HEK293 (cell line): Measurements from ENCODE around the gene ANAPC2.

Experiments
- CTCF ChIP-seq: fragments of 450-650 bp; formaldehyde crosslinking; IDR thresholded peaks from 2 replicates; pipeline ENCODE4 v1.5.1; 2016; ENCODE audit warnings: missing biosample characterization, missing genetic modification characterization
- HOXC10 ChIP-seq: sonication (generic); formaldehyde crosslinking; IDR thresholded peaks from 2 replicates; pipeline ENCODE4 v1.8.1; 2023; ENCODE audit warnings: mild to moderate bottlenecking, missing genetic modification reagents
- SP2 ChIP-seq: fragments of 450-650 bp; formaldehyde crosslinking; IDR thresholded peaks from 2 replicates; pipeline ENCODE4 v1.5.1; 2016; ENCODE audit warnings: missing biosample characterization, missing genetic modification characterization
- TF ChIP-seq, protein P1 (sequence below): fragments of 450-650 bp; formaldehyde crosslinking; IDR thresholded peaks from 2 replicates; pipeline ENCODE4 v1.5.1; 2016; ENCODE audit warnings: missing biosample characterization, missing genetic modification characterization, borderline replicate concordance

GRCh38 chr9:137145731-137146526 lies 42.4 kb downstream of the ANAPC2 start:
- TF ChIP-seq HOXC10 (no peak), CTCF (tag by site-specific recombination) (no peak), SP2 (no peak)
- TF ChIP-seq, protein P1, sequence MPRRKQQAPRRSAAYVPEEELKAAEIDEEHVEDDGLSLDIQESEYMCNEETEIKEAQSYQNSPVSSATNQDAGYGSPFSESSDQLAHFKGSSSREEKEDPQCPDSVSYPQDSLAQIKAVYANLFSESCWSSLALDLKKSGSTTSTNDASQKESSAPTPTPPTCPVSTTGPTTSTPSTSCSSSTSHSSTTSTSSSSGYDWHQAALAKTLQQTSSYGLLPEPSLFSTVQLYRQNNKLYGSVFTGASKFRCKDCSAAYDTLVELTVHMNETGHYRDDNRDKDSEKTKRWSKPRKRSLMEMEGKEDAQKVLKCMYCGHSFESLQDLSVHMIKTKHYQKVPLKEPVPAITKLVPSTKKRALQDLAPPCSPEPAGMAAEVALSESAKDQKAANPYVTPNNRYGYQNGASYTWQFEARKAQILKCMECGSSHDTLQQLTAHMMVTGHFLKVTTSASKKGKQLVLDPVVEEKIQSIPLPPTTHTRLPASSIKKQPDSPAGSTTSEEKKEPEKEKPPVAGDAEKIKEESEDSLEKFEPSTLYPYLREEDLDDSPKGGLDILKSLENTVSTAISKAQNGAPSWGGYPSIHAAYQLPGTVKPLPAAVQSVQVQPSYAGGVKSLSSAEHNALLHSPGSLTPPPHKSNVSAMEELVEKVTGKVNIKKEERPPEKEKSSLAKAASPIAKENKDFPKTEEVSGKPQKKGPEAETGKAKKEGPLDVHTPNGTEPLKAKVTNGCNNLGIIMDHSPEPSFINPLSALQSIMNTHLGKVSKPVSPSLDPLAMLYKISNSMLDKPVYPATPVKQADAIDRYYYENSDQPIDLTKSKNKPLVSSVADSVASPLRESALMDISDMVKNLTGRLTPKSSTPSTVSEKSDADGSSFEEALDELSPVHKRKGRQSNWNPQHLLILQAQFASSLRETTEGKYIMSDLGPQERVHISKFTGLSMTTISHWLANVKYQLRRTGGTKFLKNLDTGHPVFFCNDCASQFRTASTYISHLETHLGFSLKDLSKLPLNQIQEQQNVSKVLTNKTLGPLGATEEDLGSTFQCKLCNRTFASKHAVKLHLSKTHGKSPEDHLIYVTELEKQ (tag by site-specific recombination), result no peak
